A673 (cell line): ENCODE data around the gene SETX. TPM values are rescaled to one million over a fixed set of nuclear protein-coding genes. Genes with fewer than 3 reads are reported as not detected.

Experiments
- BruUV-seq: library from RNA; stranded (reverse); fragments of 400-500 nt; replicated peaks from 2 replicates; lab custom pipeline; 2021; lab: Mats Ljungman, UMichigan
- CTCF ChIA-PET: fragments of 300-600 bp; sonication (Branson Sonifier 250); formaldehyde crosslinking; loops from one replicate; lab custom pipeline; 2022; ENCODE audit warnings: antibody characterized with exemption; lab: Charles Lee
- POLR2A ChIA-PET: fragments of 300-600 bp; sonication (Branson Sonifier 250); formaldehyde crosslinking; loops from one replicate; lab custom pipeline; 2022; ENCODE audit warnings: antibody characterized with exemption; ENCODE audit not compliant: low non-redundant PET; lab: Charles Lee
- DNase-seq: peaks from one replicate; pipeline ENCODE4 v3.0.0-alpha.2; 2015; ENCODE audit warnings: low spot score
- H3K27ac ChIP-seq: fragments of 200-600 bp; sonication (generic); 2 replicates; pipeline ENCODE4 v1.5.1; 2016; ENCODE audit warnings: mixed run types, low read depth, mild to moderate bottlenecking, mixed read lengths, antibody characterized with exemption, low read length; ENCODE audit not compliant: poor library complexity, severe bottlenecking
- H3K27me3 ChIP-seq: fragments of 200-600 bp; sonication (generic); replicated peaks from 2 replicates; pipeline ENCODE4 v1.6.1; 2017; ENCODE audit warnings: mixed run types, low read depth, mild to moderate bottlenecking, mixed read lengths, antibody characterized with exemption, low read length; ENCODE audit not compliant: insufficient read depth, poor library complexity
- H3K36me3 ChIP-seq: fragments of 200-600 bp; sonication (generic); 2 replicates; pipeline ENCODE4 v1.6.1; 2016; ENCODE audit warnings: mixed run types, mild to moderate bottlenecking, mixed read lengths, antibody characterized with exemption, low read length; ENCODE audit not compliant: insufficient read depth, poor library complexity, severe bottlenecking
- H3K4me1 ChIP-seq: fragments of 200-600 bp; sonication (generic); 2 replicates; pipeline ENCODE4 v1.6.1; 2017; ENCODE audit warnings: mixed run types, mild to moderate bottlenecking, mixed read lengths, antibody characterized with exemption, low read length; ENCODE audit not compliant: insufficient read depth, poor library complexity, severe bottlenecking
- H3K4me3 ChIP-seq: fragments of 200-600 bp; sonication (generic); 2 replicates; pipeline ENCODE4 v1.5.1; 2016; ENCODE audit warnings: low read depth, mixed run types, mild to moderate bottlenecking, mixed read lengths, low read length; ENCODE audit not compliant: poor library complexity, severe bottlenecking
- H3K9me3 ChIP-seq: fragments of 200-600 bp; sonication (generic); 2 replicates; pipeline ENCODE4 v1.6.1; 2016; ENCODE audit warnings: mixed run types, low read depth, mild to moderate bottlenecking, mixed read lengths, antibody characterized with exemption, low read length; ENCODE audit not compliant: poor library complexity, severe bottlenecking
- EZH2 ChIP-seq: fragments of 200-600 bp; sonication (generic); IDR thresholded peaks from 2 replicates; pipeline ENCODE4 v1.6.1; 2017; ENCODE audit warnings: borderline replicate concordance, low read depth, mild to moderate bottlenecking, mixed read lengths, antibody characterized with exemption, low read length; ENCODE audit not compliant: poor library complexity, severe bottlenecking
- intact Hi-C: fragments of 100-400 bp; cut with micrococcal nuclease; formaldehyde crosslinking; loops from one replicate; pipeline ENCODE4 v1.10.0; 2022; ENCODE audit not compliant: unreplicated experiment
- total RNA-seq: library from RNA; stranded (reverse); gene quantifications from 2 replicates; pipeline ENCODE4 v1.2.3, GENCODE V29; 2021
- TF ChIP-seq, protein P1 (sequence below): fragments of 300-800, 200-600 bp; sonication (generic); conservative IDR thresholded peaks from 2 replicates; pipeline ENCODE4 v1.5.1; 2017; ENCODE audit warnings: low read depth, mild to moderate bottlenecking, antibody characterized with exemption, low read length, moderate library complexity, mixed read lengths

The SETX gene
- total RNA-seq, 1 experiment from 2014 or later = 41.4 TPM

DNA sequence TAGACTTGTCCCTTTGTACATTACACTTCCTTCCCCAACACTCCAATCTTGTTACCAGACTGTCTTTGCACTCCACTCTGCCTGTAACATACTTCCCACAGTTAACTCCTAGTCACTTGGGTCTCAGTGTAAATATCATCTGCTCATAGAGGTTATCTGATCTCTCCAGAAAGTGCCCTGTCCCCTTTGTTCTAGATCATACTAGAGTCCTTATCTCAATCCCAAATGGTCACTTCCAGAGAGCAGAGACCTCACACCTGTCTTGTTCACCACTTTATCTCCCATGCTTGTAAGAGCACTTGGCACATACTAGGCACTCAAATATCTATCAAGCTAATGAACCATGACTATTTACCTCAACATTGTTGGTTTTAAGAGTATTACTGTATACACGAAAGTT is 30.4 kb downstream of the SETX start:
- peaks cover 54% of the 10 kb centered on the region for H3K36me3 ChIP-seq
- BruUV-seq = no TSS peak
- DNase-seq = no peak
- H3K27me3 ChIP-seq = no peaks in the 10 kb centered on the region
- no peaks in the 10 kb centered on the region for H3K9me3 ChIP-seq
- CTCF ChIA-PET = no interaction called here
- POLR2A ChIA-PET = no interaction called here
- intact Hi-C loops = no loop called here
- no peak overlapping the region for H3K4me3 ChIP-seq
- H3K4me1 ChIP-seq = peaks cover 3% of the 10 kb centered on the region
- H3K27ac ChIP-seq = no peak overlapping the region
- TF ChIP-seq, protein P1, sequence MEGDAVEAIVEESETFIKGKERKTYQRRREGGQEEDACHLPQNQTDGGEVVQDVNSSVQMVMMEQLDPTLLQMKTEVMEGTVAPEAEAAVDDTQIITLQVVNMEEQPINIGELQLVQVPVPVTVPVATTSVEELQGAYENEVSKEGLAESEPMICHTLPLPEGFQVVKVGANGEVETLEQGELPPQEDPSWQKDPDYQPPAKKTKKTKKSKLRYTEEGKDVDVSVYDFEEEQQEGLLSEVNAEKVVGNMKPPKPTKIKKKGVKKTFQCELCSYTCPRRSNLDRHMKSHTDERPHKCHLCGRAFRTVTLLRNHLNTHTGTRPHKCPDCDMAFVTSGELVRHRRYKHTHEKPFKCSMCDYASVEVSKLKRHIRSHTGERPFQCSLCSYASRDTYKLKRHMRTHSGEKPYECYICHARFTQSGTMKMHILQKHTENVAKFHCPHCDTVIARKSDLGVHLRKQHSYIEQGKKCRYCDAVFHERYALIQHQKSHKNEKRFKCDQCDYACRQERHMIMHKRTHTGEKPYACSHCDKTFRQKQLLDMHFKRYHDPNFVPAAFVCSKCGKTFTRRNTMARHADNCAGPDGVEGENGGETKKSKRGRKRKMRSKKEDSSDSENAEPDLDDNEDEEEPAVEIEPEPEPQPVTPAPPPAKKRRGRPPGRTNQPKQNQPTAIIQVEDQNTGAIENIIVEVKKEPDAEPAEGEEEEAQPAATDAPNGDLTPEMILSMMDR = no peak
- no peak for TF ChIP-seq EZH2

DNA sequence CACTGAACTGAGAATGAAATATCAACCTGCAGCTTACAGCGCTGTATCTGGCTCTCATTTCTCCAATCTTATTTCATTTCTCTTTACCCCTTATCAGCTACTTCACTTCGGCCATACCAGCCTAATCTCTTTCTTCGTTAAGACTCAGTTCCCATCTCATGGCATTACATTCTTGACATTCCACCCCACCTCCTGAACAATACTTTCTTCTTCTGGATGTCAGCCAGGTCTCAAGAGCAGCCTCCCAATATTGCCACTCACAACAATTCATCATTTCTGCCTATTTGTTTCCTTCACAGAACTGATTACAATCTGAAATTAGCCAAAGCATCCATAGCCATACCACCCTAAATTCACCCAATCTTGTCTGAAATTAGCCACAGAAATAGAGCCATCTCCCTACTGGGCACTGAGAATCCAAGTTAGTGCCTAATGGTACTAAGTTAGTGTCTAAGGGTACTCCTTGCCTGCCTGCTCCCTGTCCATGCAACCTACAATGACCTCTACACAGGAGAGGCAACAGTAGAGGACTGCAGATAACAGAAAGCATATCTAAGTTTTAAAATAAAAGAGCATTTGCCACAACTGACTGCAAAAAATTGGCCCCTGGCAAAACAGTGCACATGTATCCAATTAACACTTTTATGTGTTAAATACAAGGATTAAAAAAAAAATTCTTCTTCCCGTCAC is 35.2 kb downstream of the SETX start:
- H3K27me3 ChIP-seq = no peaks in the 10 kb centered on the region
- no peak for TF ChIP-seq EZH2
- peak; percentile 54 for DNase-seq
- H3K27ac ChIP-seq = no peak overlapping the region
- intact Hi-C loops = no loop called here
- no peak overlapping the region for H3K4me3 ChIP-seq
- peaks cover 26% of the 10 kb centered on the region for H3K36me3 ChIP-seq
- ChIA-PET CTCF (no interaction called here), POLR2A (no interaction called here)
- H3K4me1 ChIP-seq = peaks cover 11% of the 10 kb centered on the region
- no TSS peak for BruUV-seq
- H3K9me3 ChIP-seq = no peaks in the 10 kb centered on the region

DNA sequence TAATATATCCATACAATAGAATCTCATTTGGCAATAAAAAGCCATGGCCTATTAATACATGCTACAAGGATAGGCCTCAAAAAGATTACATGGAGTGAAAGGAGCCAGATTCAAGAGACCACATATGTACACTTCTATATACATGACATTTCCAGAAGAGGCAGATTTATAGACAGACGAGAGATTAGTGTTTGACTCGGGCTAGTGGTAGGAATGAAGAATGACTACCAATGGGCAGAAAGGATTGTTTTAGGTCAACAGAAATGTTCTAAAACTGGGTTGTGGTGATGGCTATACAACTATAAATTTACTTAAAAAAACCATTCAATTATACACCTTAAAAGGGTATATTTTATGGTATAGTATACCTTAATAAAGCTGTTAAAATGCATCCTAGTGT is 41.9 kb downstream of the SETX start:
- intact Hi-C loops = no loop called here
- no peaks in the 10 kb centered on the region for H3K27me3 ChIP-seq
- H3K9me3 ChIP-seq = no peaks in the 10 kb centered on the region
- no peak for DNase-seq
- no TSS peak for BruUV-seq
- CTCF ChIA-PET = no interaction called here
- no peak overlapping the region for H3K4me3 ChIP-seq
- no peaks in the 10 kb centered on the region for H3K4me1 ChIP-seq
- H3K36me3 ChIP-seq = peaks cover 53% of the 10 kb centered on the region
- POLR2A ChIA-PET = no interaction called here
- no peak overlapping the region for H3K27ac ChIP-seq
- TF ChIP-seq, protein P1 = peak; percentile 27; the same call in 1 of the 2 replicates
- no peak for TF ChIP-seq EZH2

DNA sequence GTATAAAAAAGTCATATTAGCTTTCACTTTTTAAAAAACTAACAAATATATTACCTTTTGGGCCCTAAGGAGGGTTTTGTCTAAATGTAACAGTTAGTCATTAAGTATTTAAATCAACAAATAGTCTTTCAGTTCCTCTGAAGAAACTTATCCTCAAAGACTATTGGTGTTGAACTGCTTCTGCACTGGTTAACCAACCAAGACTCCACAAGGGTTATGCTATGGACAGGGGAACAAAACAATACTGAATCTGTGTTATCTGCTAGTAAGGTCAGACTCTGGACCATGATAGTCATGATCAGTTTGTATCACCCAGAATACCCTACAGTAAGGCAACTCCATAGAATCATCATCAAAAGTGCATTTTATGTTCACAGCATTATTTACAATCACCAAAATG is 42.4 kb downstream of the SETX start:
- ChIA-PET POLR2A (no interaction called here), CTCF (no interaction called here)
- DNase-seq = no peak
- H3K9me3 ChIP-seq = no peaks in the 10 kb centered on the region
- TF ChIP-seq, protein P1 = no peak
- no peak for TF ChIP-seq EZH2
- no peaks in the 10 kb centered on the region for H3K27me3 ChIP-seq
- intact Hi-C loops = no loop called here
- H3K36me3 ChIP-seq = peaks cover 54% of the 10 kb centered on the region
- no TSS peak for BruUV-seq
- no peaks in the 10 kb centered on the region for H3K4me1 ChIP-seq
- H3K27ac ChIP-seq = no peak overlapping the region
- H3K4me3 ChIP-seq = no peak overlapping the region
